HG03060 (cell line): ENCODE measurements around the gene STAU1.
"Not testable (repeated sequence)": the region's sequence is repeated elsewhere in the genome, so short reads cannot be mapped to it uniquely, and the experiment has no call there.

Experiments
- ATAC-seq: cut with Tn5 transposase; IDR thresholded peaks from one replicate; pipeline ENCODE4 v1.9.1; 2021; ENCODE audit warnings: low read depth, moderate number of reproducible peaks; ENCODE audit not compliant: unreplicated experiment

STAU1 gene

DNA sequence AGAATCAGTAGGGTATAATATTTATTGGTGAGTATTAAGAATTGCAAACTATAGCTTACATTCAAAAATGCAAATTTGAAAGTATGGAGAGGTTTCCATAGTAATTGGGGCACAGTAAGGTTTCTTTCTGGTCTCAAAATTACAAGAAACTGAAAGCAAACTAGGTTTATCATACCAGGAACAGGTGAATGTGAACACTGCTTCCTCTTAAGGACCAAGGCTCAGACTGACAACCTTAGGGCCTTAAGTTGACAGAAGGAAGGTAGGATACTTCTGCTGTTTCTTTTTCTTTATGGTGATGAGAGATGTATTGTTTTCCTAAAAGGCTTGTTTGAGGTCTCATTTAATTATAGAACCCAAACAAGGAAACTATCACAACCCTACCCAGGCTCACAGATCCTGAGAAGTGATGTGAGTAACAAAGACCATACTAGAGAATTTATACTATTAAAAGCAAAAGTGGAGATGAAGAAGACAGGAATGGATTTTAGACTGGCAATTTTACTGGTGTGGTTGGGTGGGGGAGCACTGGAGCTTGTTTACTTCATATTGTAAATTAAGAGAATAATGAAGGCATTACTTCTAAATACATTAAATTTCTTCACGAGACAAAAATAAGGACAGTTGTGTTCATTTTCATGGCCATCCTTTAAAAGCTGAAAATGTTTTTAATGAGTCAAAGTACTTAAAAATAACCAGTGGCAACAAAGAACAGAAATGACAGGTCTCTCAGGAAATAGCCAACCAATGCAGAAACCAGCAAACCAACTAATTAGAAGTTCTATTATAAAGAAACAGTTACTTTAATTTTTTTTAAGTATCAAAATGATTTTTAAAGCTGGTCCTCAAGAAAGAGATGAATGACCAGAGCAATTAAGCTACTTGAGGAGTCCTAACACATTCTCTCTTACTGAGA is 21.3 kb downstream of the STAU1 start:
- ATAC-seq: no peak

DNA sequence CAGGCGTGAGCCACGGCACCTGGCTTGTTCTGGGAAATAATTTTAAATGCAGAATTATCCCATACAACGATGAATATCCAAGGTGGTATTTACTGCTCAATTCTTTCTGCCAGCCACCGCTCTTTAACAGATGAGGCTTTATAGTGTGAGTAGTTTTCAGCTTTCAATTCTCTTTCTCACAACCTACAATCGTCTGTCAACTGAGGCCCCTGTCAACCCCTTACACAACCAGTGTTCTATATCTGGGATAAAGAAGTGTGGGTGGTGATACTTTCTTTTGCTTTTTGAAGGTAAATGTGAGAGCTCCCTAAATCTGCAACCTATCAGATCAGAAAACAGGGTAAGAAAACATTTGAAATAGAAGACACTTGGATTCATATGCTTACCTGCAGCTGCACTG is 22.5 kb downstream of the STAU1 start:
- ATAC-seq: no peak

DNA sequence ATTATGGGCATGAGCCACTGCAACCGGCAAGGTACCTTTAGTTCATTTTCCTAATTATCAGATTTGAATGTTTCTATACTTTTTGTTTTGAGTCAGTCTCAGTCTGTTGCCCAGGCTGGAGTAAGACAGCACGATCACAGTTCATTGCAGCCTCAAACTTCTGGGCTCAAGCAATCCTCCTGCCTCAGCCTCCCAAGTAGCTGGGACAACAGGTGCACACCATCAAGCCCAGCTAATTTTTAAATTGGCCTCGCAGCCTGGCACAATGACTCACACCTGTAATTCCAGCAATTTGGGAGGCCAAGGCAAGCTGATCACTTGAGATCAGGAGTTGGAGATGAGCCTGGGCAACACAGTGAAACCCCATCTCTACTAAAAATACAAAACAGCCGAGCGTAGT is 24.4 kb downstream of the STAU1 start:
- no peak for ATAC-seq

DNA sequence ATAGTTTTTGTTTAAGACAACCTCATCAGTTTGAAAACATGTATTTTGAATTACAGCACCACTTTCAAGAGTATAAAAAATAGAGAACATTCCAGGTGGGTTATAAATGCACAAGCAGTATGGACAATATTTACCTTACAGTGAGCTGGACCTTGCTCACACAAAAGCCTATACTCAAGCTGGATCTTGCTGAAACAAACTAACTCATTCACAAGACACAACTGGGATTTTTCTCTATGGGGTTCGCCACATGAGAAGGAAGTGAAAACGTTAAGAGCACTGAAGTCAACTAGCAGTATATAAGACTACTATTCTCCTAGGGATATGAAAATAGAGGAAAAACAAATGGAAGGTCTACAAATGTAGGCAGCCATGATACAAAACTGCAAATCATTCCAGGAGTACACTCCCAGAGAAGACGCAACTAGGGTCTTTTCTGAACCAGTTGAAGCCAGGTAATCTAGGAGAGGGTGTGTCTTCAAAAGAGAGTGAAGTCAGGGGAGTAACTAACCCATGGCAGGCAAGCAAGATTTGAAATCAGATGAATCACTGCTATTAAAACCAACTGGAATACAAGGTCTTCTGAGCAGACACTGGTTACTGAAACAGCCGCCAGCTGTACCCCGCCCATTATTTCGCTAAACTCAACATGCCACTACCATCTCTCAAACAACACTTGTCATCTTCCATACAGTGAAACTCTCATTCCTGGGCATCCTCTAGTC is 26.5 kb downstream of the STAU1 start:
- no peak for ATAC-seq

DNA sequence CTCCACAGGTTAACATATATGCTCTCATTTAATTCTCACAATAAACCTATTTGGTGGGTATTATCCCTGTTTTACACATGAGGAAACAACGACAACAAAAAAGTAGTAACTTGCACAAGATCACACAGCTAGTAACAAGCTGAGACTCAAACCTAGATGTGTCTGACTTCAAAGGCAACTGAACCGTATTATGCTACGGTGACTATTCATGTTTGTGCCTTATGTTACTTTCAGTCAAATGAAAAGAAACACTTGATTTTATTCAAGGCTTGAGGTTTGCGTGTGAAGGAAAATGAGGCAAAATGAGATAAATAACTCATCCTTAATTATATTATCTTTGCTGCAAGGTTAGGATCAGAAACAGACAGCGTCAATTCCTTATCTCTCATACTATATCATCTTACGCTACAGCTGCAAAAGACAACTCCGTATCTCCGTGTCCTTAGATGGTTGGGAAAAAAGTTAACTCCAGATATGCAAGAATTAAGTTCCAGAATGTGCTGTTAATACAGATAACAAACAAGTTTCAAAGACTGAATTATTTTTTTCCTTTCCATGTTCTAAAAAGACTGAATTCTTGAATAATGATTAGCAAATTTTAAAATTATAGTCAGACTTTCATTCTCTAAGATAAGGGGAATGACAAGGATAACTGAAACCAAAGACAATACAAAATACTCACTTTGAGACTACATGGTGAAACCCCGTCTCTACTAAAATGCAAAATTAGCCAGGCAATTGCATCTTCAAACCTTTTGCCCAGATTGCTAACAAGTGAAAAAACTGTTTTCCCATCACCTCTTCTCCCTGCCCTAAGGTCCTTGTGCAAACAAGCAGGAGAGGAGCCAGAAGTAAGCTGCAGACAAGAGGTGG is 27.8 kb downstream of the STAU1 start:
- ATAC-seq: no peak

DNA sequence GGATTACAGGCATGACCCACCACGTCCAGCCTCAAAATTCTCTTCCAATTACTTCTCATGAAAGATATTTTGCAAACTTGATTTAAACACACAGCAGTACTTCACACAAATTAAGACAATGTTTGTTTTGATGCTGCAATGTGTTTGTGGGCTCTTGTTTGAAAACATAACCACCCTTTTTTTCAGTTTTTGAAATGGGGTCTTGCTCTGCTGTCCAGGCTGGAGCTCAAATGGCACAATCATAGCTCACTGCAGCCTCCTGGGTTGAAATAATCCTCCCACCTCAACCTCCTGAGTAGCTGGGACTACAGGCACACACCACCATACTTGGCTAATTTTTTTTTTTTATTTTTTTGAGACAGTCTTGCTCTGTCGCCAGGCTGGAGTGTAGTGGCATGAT is 31.0 kb downstream of the STAU1 start:
- no peak for ATAC-seq

DNA sequence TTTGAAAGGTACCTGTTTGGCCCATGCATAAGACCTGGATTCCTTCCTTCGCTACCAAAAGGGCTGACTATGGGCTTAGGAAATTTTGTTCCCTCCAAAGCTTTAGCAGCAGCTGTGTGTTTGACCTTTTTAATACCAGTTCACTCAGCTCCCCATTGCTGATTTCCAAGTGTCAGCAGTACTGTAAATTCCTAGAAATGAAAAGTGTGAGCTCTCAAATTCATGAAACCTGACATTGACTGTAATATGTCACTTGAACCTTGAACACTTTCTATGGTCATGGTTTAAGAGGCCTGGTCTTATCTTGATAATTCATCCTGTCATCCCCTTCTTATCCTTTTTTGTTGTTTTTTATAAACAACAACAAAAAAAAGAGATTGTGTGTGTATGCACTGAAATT is 31.7 kb downstream of the STAU1 start:
- ATAC-seq: no peak

DNA sequence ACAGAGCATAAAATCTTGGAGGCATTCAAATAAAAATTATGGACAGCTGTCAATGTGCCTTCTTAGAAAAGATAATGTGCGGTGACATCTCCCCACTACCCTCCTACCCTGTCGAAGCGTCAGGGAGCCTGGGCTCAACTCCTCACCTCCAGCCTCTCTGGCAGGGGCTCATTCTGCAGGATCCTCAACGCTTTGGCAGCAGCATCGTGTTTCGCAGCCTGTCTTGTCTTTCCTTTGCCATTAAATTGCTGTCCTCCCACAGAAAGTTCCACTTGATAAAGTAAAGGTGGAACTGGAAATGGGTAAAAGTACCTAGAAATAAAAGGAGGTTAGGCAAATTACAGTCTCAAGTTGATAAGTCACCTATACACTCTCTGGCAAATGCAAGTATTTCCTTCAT is 36.7 kb downstream of the STAU1 start:
- ATAC-seq: no peak

DNA sequence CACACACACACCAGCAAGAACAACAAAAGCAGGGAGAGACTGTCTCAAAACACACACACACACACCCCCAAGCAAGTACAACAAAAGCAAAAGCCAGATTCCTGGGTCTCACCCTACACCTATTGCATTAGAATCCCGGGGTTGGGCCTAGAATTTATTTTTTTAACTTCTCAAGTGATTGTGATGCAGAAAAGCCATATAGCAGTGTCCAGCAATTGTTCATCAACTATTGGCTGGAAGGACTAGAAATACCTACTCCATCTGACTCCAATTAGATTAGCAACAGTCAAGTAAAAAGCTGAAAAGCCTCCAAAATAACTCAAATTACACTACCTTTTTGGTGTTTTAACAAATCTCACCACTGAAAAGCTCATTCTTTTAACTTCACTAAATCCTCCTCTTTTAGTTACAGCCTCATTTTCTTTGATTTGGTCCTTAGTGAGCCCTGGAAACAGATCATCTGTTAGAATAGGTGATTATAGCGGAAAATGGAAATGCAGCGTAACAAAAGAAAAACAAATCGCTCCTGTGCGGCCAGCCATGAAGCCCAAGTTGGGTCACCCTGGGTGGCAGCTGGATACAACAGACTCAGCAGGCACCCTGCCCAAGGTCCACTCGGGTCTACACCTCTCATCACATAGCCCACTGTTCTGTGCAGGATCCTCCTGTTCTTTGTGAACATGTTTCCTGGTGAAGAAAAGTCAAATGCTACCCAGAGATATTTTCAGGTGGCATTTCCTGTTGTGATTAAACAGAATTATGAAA is 38.7 kb downstream of the STAU1 start:
- ATAC-seq: no peak

DNA sequence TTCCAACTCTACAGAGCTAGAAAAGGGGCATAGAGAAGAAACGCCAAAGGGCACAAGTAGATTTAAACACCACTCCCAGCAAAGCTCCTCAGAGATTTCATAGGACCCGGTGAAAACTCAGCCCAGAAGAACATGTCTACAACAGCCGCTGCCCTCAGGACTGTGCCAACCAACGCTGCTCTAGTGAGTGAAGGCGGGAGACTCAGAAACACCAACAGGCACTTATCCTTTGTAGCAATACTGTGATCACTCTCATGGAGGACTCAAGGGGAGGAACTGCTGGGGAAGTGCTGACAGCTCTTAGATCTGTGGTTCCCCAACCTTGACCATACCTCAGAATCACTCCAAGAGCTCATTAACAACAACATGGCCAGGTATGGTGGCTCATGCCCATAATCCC is 39.5 kb downstream of the STAU1 start:
- no peak for ATAC-seq

DNA sequence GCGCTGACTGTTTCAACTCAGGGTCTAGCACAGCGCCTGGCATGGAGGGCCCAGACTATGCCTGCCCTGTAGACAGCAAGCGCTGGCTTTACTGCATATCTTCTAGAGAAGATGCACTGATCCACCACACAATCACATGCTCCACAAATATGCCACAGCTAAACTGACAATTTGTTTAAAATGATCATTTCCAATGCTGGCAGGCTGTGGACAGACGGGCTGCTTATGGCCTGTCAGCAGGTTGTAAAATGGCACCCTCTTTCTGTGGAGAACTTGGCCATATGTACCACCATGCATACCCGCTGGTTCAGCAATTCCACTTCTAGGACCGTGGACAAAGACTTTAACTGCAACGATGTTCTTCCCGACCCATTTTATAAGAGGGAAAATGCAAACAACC is 40.8 kb downstream of the STAU1 start:
- no peak for ATAC-seq

DNA sequence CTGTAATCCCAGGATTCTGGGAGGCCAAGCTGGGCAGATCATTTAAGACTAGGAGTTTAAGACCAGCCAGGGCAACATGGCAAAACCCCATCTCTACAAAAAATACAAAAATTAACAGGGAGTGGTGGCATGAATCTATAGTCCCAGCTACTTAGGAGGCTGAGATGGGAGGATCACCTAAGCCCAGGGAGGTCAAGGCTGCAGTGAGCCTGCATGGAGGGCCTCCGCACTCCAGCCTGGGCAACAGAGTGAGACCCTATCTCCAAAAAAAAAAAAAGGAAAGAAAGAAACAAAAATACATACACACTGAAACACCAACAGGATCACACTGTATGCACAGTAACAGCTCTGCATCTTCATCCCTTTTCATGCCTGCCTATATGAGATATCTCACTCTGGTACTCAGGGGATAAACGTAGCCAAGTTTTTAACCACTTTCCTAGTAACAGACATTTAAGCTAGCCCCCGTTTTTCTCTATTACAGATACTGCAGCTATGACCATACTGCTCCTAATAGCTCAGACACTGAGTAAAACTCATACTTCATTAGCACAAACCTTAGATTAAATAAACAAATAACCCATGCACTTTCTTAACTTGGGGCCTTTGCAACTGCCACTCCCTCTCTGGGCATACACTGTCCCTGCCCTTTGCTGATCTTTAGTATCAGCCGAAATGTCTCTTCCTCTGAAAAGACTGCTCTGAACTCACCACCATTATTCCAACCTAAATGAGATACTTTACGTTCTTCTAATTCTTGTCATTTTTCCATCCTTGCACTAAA is 41.5 kb downstream of the STAU1 start:
- ATAC-seq: no peak

DNA sequence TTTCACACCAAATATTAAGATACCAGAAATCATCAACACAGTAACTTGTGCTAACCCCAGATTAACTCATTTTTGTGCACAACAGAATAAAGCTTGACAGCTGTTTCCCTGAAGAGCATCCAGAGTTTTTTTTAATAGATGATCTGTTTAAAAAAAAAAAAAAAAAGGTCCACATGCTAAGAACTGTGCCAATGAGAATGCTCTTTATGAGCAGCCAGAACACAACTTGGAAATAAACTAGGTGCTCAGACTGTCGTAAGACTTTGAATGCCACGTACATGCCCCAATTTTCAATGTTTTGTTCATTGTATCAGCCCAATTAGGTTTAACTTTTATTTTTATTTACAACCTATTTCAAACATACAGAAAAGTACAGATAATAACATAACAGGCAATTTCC is 47.3 kb downstream of the STAU1 start:
- ATAC-seq: no peak

DNA sequence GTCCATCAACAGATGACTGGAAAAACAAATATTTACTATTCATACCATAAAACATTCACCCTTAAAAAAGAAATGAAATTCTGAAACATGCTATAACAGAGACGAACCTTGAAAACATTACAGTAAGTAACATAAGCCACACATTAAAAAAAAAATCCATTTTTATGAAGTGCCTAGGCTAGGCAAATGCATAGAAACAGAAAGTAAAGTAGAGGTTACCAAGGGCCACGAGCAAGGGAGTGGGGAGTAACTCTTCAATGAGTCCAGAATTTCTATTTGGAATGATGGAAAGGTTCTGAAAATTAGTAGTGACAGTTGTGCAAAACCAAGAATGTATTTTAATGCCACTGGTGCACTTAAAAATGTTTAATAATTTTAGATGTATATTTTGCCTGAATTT is 47.7 kb downstream of the STAU1 start:
- ATAC-seq: no peak

DNA sequence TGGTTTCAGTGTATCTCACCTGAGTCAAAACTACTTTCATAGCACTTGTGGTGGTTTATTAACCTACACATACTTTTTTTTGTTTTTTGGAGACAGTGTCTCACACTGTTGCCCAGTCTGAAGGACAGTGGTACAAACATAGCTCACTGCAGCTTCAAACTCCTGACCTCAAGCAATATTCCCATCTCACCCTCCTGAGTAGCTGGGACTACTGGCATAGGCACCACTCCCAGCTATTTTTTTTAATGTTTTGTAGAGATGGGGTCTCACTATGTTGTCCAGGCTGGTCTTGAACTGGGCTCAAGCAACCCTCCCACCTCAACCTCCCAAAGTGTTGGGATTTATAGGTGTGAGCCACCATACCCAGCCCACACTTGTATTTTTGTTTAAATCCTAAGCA is 49.7 kb downstream of the STAU1 start:
- ATAC-seq: no peak

DNA sequence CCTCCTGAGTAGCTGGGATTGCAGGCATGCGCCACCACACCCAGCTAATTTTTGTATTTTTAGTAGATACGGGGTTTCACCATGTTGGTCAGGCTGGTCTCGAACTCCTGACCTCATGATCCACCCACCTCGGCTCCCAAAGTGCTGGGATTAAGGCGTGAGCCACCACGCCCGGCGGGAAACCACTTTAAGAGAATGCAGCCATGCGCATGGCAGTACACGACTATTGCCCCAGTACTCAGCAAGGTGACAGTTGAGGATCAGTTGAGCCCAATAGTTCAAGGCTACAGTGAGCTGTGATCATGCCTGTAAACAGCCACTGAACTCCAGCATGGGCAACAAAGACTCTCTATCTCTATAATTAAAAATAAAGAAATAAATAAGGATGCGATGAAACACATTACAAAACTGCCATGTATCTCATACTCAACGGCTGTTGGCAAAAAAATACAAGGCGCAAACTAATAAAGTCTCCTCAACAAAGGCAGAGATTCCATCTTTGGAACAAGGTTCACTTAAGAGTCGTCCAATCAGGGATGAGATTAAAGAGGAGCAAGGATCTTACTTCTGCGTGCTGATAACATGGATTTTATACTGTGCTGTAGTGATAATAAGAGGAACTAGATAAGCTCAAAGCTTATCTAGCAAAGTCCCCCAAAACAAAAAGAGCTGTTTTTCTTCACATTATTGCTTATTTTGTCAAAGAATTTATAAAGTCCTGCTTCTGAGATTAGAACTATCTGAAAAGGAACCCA is 51.1 kb downstream of the STAU1 start:
- ATAC-seq: no peak

DNA sequence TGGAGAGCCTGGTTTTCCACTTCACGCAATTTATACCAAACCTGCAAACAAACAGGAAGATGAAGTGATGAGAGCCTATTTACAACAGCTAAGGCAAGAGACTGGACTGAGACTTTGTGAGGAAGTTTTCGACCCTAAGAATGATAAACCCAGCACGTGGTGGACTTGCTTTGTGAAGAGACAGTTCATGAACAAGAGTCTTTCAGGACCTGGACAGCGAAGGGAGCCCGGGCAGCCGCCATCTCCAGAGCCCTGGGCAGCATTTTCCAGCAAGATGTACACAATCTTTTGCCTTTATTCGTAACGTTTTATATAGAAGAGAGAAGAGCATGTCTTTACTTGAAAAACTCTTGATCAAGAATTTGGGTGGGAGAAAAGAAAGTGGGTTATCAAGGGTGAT is 53.3 kb downstream of the STAU1 start:
- ATAC-seq: not testable (repeated sequence)

DNA sequence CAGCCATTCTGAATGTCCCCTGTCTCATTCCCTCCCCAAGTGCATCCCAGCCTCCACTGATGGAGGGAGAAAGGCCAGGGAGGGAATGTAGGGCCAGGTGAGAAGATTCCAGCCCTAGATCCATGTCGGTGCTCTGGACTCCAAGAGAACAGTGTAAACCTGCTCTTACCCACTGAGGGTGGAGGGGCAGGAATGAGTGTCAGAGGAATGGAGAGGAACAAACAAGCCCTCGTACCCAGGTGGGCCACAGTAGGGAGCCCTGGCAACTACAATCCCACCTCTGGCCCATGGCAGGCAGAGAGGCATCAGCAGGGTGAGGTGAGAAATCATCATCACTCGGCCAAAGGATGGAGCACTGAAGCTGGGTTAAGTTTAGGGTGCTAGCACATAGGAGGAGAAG is 54.6 kb downstream of the STAU1 start:
- no peak for ATAC-seq

DNA sequence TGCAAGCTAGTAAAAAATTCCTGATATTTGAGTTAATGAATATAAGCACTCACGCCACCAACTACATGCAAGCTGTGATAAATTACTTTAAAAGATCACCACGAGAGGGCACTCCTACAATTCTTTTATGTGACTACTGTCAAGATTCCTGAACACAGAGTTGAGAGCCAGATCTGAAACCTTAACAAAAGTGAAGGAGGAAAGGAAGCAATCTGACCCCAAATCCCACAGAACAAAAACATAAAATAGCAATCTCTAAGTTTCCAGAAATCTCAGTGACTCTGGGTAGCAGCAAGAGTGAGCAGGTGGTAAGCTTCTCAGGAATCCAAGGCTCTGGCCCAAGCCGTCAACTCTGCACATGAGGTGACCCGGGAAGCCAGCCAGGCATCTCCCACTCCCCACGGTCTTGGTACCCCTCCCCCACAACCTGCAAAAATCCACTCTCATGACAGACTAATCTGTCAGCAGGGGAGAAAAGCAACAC is 55.1 kb downstream of the STAU1 start:
- ATAC-seq: no peak
